Endodermal cell (in vitro differentiated cells): ENCODE data around the gene UTS2B. TPM values are rescaled to one million over a fixed set of nuclear protein-coding genes. Genes with fewer than 3 reads are reported as not detected.

Experiments used
- DNase-seq: peaks from one replicate; pipeline ENCODE4 v3.0.0-alpha.2; 2017
- H3K27ac ChIP-seq: 2 replicates; pipeline ENCODE4 v1.5.1; 2013; ENCODE audit warnings: mild to moderate bottlenecking, low read depth, low read length, moderate library complexity
- H3K27me3 ChIP-seq: 2 replicates; pipeline ENCODE4 v1.6.1; 2013; ENCODE audit warnings: mild to moderate bottlenecking, low read length, moderate library complexity; ENCODE audit not compliant: insufficient read depth, control insufficient read depth, poor library complexity, severe bottlenecking
- H3K36me3 ChIP-seq: 2 replicates; pipeline ENCODE4 v1.7.0; 2013; ENCODE audit warnings: mild to moderate bottlenecking, low read length, moderate library complexity; ENCODE audit not compliant: control insufficient read depth, insufficient read depth
- H3K4me1 ChIP-seq: one replicate; pipeline ENCODE4 v1.7.0; 2013; ENCODE audit warnings: low read length; ENCODE audit not compliant: control insufficient read depth, insufficient read depth
- H3K4me3 ChIP-seq: 2 replicates; pipeline ENCODE4 v1.5.1; 2013; ENCODE audit warnings: mild to moderate bottlenecking, low read length, moderate library complexity
- H3K9ac ChIP-seq: 2 replicates; pipeline ENCODE4 v1.6.1; 2013; ENCODE audit warnings: mild to moderate bottlenecking, low read length, moderate library complexity; ENCODE audit not compliant: poor library complexity, severe bottlenecking; ENCODE audit errors: extremely low read depth
- H3K9me3 ChIP-seq: 2 replicates; pipeline ENCODE4 v1.6.1; 2013; ENCODE audit warnings: mild to moderate bottlenecking, low read length, moderate library complexity; ENCODE audit not compliant: control insufficient read depth
- H3K27ac Mint-ChIP-seq: 2 replicates; pipeline ENCODE4 v1.8.0; 2020; ENCODE audit warnings: mixed read lengths
- H3K27me3 Mint-ChIP-seq: 2 replicates; pipeline ENCODE4 v1.8.0; 2021; ENCODE audit warnings: mild to moderate bottlenecking, mixed read lengths; ENCODE audit not compliant: insufficient read depth
- H3K36me3 Mint-ChIP-seq: 2 replicates; pipeline ENCODE4 v1.8.0; 2020; ENCODE audit warnings: low read depth, mixed read lengths
- H3K4me1 Mint-ChIP-seq: 2 replicates; pipeline ENCODE4 v1.8.0; 2020; ENCODE audit warnings: mixed read lengths
- H3K4me3 Mint-ChIP-seq: 2 replicates; pipeline ENCODE4 v1.8.0; 2020; ENCODE audit warnings: mild to moderate bottlenecking, moderate library complexity, mixed read lengths
- H3K9me3 Mint-ChIP-seq: 2 replicates; pipeline ENCODE4 v1.8.0; 2020; ENCODE audit warnings: mild to moderate bottlenecking, mixed read lengths
- CTCF ChIP-seq: fragments of 200-600 bp; sonication (generic); conservative IDR thresholded peaks from 2 replicates; pipeline ENCODE4 v1.5.0; 2021; ENCODE audit warnings: antibody characterized with exemption, mild to moderate bottlenecking
- WGBS, 2 experiments: methylation state at CpG; one replicate each; pipeline versions ENCODE4 v1.1.5 to v1.1.7; 2013; ENCODE audit warnings: missing lambda C conversion rate in 2 of 2, mixed read lengths in 1 of 2; ENCODE audit not compliant: insufficient coverage in 1 of 2, insufficient read length in 1 of 2; 5-methylcytosine and 5-hydroxymethylcytosine counted together
- total RNA-seq, 2 donors: library from RNA; stranded (reverse); fragmentation: NEBNext Ultra II Directional in 1 of 2; extraction: Animal tissue kit (Norgen Biotek cat#: 25700) in 1 of 2; gene quantifications; 2 replicates in 1 of 2; 3 replicates in 1 of 2; pipeline ENCODE4 v1.2.1, GENCODE V29; 2021

UTS2B gene
- total RNA-seq, 2 donors from 2014 or later = 0.90 TPM; not detected in 1

- no peaks in the 10 kb centered on the region for H3K36me3 Mint-ChIP-seq
- H3K9me3 Mint-ChIP-seq = no peaks in the 10 kb centered on the region
- no peak overlapping the region for H3K27ac Mint-ChIP-seq
- H3K9ac ChIP-seq = no peak overlapping the region
- H3K4me1 ChIP-seq = no peaks in the 10 kb centered on the region
- no peaks in the 10 kb centered on the region for H3K36me3 ChIP-seq
- DNase-seq = no peak
- H3K27me3 ChIP-seq = no peaks in the 10 kb centered on the region
- H3K4me3 Mint-ChIP-seq = no peak overlapping the region
- no peaks in the 10 kb centered on the region for H3K27me3 Mint-ChIP-seq
- peaks cover 22% of the 10 kb centered on the region for H3K4me1 Mint-ChIP-seq
- H3K9me3 ChIP-seq = no peaks in the 10 kb centered on the region
- no peak overlapping the region for H3K27ac ChIP-seq
- no peak overlapping the region for H3K4me3 ChIP-seq
- no peak for TF ChIP-seq CTCF
Observed at GRCh38 chr3:191298846-191299245, 31.5 kb downstream of the UTS2B start.

GRCh38 chr3:191296041-191296541 is 34.2 kb downstream of the UTS2B start:
- H3K4me3 ChIP-seq = no peak overlapping the region
- no peak for DNase-seq
- TF ChIP-seq CTCF = no peak
- H3K9me3 ChIP-seq = no peaks in the 10 kb centered on the region
- Mint-ChIP-seq H3K4me1 (peaks cover 8% of the 10 kb centered on the region), H3K9me3 (no peaks in the 10 kb centered on the region), H3K27me3 (no peaks in the 10 kb centered on the region), H3K36me3 (no peaks in the 10 kb centered on the region), H3K27ac (no peak overlapping the region), H3K4me3 (no peak overlapping the region)
- H3K9ac ChIP-seq = no peak overlapping the region
- no peaks in the 10 kb centered on the region for H3K36me3 ChIP-seq
- H3K27me3 ChIP-seq = no peaks in the 10 kb centered on the region
- H3K4me1 ChIP-seq = no peaks in the 10 kb centered on the region
- 78 to 97% methylated on average over 3 to 4 of the region's 4 CpGs for WGBS, 2 experiments
- H3K27ac ChIP-seq = no peak overlapping the region

- Mint-ChIP-seq H3K27me3 (no peaks in the 10 kb centered on the region), H3K36me3 (no peaks in the 10 kb centered on the region), H3K4me3 (no peak overlapping the region), H3K4me1 (peaks cover 8% of the 10 kb centered on the region), H3K27ac (no peak overlapping the region), H3K9me3 (no peaks in the 10 kb centered on the region)
- no peak for DNase-seq
- H3K27me3 ChIP-seq = no peaks in the 10 kb centered on the region
- H3K9ac ChIP-seq = no peak overlapping the region
- H3K27ac ChIP-seq = no peak overlapping the region
- no peak for TF ChIP-seq CTCF
- no peak overlapping the region for H3K4me3 ChIP-seq
- no peaks in the 10 kb centered on the region for H3K4me1 ChIP-seq
- H3K36me3 ChIP-seq = no peaks in the 10 kb centered on the region
- WGBS, 2 experiments = 94 to 100% methylated on average over 1 of the region's 1 CpG
- no peaks in the 10 kb centered on the region for H3K9me3 ChIP-seq
Observed at GRCh38 chr3:191294291-191294690, 36.0 kb downstream of the UTS2B start.
